Right lung (tissue), 5 donors: ENCODE results near the gene FAM169A. TPM values are rescaled to one million over a fixed set of nuclear protein-coding genes. Genes with fewer than 3 reads are reported as not detected.
A peak's percentile ranks its signal among the peaks of the same experiment; 100 is the strongest.
"Not testable (repeated sequence)": the region's sequence is repeated elsewhere in the genome, so short reads cannot be mapped to it uniquely, and the experiment has no call there.

Source experiments
- DNase-seq, 2 donors: peaks; one replicate each; pipeline ENCODE4 v3.0.0-alpha.2; 2013
- polyA plus RNA-seq, 5 donors: library from polyadenylated mRNA; unstranded; fragments of 120-200 nt; gene quantifications; one replicate each; pipeline versions ENCODE4 v1.2.1 to v1.2.3, GENCODE V29; 2013; ENCODE audit warnings: inconsistent platforms in 1 of 5, low replicate concordance in 1 of 5; ENCODE audit not compliant: insufficient read length in 5 of 5, insufficient read depth in 1 of 5

Gene FAM169A
- polyA plus RNA-seq, 5 donors = 2.9 to 6.4 (median 5.2) TPM

DNA sequence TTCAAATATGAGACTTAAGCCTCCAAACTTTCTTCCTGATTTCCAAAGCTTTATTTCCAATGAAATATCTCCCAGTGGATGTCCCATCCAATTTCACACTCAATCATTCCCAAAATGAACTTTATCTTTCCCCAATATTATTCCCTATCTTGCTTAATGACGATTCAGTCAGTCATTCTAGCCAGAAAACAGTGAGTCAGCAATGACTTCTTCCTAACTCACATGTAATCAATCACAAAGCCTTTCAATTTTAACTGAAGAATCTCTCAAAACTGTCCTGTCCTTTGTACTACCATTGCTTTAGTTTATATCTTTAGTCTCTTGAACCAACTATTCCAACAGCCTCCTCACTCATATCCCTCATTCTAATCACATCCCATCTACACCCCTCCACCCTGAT lies 64.2 kb downstream of the FAM169A start:
- DNase-seq = no peak

DNA sequence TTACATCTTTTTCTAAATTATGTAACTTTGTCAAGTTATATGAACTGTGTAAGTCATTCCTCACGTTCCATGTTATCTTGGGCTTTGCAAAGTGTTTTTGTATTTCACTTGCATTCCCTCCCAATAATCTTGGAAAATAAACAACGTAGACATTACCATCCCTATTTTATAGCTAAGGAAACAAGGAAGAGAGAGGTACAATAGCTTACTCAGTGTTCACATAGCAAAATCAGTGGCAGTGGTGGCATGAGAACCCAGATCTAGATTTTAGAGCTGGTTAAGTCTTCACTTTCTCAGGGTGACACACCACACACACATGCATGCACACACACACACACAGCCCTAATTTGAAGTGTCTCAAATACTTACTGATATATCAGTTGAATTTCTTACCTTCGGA lies 65.0 kb downstream of the FAM169A start:
- DNase-seq = no peak

GRCh38 chr5:74798977-74799911 lies 66.9 kb downstream of the FAM169A start:
- no peak for DNase-seq

DNA sequence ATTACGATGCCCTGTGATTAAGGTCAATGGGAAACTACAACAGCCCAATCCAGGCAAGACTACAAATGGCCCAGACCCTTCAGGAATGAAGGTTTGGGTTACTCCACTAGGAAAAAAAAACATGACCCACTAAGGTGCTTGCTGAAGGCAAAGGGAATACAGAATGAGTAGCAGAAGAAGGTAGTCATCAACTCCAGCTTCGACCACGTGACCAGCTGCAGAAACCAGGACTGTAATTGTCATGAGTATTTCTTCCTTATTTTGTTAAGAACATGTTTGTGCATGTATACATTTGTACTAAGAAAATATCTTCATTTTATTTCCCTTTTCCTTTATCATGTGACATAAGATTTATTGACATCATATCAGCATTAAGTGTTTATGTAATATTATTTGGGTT lies 74.5 kb downstream of the FAM169A start:
- DNase-seq = not testable (repeated sequence)

GRCh38 chr5:74787424-74787823 lies 78.8 kb downstream of the FAM169A start:
- no peak for DNase-seq

DNA sequence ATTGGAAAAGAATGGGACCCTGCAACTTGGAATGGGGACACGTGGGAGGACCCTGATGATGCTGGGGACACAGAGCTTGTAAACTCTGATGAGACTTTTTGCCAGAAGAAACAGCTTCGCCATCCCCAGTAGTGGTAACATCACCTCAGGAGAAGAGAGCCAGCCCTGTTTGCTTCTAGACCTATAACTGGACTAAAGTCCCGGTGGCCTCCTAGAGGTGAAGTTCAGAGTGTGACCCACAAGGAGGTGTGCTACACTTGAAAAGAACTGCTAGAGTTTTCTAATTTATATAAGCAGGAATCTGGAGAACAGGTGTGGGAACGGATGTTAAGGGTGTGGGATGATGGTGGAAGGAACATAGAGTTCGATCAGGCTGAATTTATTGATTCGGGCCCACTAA lies 79.3 kb downstream of the FAM169A start:
- no peak for DNase-seq

- no peak for DNase-seq
These were observed 87.6 kb downstream of the FAM169A start for GRCh38 chr5:74778609-74779008.

GRCh38 chr5:74772359-74772758 lies 93.8 kb downstream of the FAM169A start:
- DNase-seq = no peak

DNA sequence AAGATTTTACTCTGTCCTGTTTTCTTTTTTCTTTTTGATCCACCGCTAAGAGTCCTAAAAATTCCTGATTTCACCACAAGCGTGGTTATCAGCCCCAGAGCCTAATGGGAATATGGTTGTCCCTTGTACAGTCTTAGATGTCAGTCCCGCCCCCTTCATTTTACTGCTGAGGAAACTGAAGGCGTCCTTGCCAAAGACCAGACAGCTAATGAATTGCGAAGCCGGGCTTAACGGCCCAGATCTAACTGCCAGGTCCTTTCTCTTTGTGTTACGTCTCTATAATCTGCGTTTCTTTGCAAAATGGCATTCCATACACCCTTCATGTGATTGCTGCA lies 98.6 kb downstream of the FAM169A start:
- DNase-seq = no peak

- peak; percentile 87 to 89 for DNase-seq
These were observed 99.2 kb downstream of the FAM169A start, which contains the start of the genes GFM2 and NSA2 for GRCh38 chr5:74766849-74767578. Gene GFM2, minus strand, starts transcription at chr5:74767117. Its CDS starts 3,375 bp downstream, at chr5:74763742. Gene NSA2, plus strand, starts transcription at chr5:74767249. Its CDS starts 112 bp downstream, at chr5:74767361.

- DNase-seq = peak; percentile 21 to 28
These were observed 99.8 kb downstream of the FAM169A start for GRCh38 chr5:74766418-74766848.

- no peak for DNase-seq
These were observed 100.3 kb downstream of the FAM169A start for GRCh38 chr5:74765929-74766328.

DNA sequence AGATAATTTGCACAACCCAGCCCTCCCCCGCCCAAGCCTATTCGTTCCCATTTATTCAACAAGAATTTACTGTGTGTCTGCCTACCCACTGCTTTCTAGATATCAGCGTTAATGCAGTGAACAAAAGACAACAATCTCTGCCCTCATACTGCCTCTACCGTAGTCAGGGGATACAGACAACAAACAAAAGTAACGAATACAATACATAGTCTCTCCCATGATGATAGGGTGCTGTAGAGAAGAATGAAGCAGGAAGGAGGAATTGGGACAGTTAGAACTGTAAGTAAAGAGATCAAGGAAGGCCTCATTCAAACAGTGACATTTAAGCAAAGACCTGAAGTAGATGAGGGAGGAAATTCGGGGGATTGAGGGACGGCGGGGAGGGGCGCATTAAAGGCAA lies 101.0 kb downstream of the FAM169A start:
- no peak for DNase-seq

GRCh38 chr5:74763504-74763903 lies 102.7 kb downstream of the FAM169A start:
- no peak for DNase-seq

DNA sequence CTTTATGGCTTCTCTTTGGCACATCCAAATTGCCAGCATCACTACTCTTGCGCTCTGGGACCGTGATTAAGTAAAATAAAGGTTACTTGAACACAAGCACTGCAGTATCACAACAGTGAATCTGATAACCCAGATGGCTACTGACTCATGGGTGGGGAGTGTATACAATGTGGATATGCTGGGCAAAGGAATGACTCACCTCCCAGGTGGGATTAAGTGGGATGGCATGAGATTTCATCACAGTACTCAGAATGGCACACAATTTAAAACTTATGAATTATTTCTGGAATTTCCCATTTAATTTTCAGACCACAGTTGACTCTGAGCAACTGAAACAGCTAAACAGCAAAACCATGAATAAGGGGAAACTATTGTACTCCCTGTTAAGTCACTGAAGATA lies 103.6 kb downstream of the FAM169A start:
- DNase-seq = no peak

DNA sequence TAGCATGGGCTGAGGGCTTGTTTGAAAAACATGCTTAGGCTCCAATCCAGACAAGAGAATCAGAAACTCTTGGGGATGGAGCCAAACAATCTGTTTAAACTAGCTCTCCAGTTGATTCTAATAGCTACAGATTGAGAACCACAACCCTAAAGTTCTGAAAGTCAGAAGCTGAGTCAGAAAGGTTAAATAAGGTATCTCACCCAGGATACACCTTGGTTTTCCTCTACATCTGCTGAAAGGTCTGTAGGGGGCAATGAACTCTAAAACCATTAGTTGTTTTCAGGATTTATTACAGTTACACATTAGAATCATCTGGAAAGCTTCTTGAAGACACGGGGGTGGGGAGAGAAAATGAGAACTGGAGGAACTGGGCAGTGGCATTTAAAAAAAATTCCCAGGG lies 104.9 kb downstream of the FAM169A start:
- no peak for DNase-seq

DNA sequence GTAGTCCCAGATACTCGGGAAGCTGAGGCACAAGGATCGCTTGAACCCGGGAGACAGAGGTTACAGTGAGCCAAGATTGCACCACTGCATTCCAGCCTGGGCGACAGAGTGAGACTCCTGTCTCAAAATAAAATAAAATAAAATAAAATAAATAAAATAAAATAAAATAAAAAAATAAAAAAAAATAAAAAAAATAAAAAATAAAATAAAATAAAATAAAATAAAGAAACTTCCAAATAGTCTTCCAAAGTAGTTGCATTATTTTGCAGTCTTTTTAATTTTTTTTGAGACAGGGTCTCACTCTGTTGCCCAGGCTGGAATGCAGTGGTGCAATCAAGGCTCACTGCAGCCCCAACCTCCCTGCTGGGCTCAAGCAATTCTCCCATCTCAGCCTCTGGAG lies 117.4 kb downstream of the FAM169A start:
- not testable (repeated sequence) for DNase-seq

DNA sequence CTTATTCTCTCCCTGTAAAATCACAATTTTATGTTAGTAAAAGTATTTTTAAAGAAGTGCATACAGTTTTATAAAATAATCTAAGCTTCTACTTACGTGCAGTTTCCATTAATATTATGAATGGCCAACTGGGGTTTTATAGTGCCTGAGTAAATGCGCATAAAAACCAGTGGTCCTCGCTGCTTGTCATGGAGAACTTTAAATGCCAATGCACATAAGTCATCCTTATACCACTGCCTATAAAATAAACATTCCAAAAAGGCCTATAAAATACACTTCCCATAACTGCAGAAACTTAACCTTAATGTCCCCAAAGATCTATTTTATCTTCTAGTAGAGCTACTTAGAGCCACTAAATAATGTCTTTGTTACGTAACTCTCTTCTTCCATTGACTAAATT lies 127.8 kb downstream of the FAM169A start:
- no peak for DNase-seq

DNA sequence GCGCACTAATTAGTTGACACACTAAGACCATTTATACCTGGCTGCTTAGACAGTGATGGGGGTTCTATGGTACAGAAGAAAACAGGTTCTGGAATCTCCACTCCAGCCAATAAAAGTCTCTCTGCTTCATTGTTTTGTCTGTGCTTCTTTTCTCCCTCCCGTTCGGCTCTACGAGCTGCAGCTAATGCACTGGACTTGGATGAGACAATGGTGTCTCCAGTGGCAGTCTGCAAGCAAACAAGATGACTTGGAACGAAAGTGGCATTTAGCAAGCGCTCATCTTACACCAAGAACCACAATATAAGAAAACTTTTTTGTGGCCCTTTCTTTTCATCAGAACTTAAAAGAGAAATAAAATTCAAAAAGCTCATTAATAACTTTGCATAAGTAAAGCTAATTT lies 129.4 kb downstream of the FAM169A start:
- DNase-seq = no peak
